ENCODE data around the gene PHYHIPL.
"Not testable (repeated sequence)": the region's sequence is repeated elsewhere in the genome, so short reads cannot be mapped to it uniquely, and the experiment has no call there.

The PHYHIPL gene

DNA sequence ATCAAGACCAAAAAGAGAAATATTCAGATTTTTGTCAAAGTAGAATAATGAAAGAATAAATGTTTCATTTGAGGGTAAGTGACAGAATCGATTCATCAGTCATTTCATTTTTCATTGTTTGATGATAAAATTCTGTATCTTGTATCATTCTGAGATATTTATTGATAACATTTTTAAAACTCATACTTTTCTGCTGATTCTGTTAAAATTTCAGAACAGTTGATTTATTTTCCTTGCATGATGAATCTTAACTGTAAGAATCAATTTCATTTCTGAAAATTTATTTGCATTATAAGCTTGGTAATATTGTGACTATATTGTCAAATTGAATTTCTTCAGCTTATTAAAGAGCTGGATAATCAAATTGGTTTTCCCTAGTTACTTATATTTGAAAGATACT is 13.9 kb downstream of the PHYHIPL start:
- no peak for DNase-seq (ENCODE audit: low read depth, low spot score)

DNA sequence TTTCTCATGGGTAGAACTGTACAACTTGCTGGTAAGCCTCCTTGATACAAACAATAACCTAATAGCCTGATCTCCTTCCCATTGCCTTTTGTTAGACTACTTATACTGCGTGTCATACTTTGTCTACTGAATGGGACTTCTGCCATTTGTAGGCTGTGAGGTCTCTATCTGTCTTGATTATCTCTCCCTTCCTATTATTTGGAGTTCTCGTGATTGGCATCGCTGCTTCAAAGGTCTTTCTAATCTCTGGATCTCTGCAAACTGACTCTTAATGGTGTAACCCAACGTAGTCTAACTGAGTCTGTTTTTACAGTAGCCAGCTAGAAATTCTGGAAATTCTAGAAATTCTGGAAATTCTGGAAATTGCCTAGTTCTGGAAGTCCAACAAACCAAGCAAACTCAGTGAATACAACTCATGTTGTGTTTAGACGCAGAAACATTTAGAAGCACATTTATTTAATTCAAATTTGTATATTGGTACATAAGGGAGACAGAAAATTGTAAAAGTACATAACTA is 29.8 kb downstream of the PHYHIPL start:
- no peak for DNase-seq (ENCODE audit: low read depth, low spot score)

DNA sequence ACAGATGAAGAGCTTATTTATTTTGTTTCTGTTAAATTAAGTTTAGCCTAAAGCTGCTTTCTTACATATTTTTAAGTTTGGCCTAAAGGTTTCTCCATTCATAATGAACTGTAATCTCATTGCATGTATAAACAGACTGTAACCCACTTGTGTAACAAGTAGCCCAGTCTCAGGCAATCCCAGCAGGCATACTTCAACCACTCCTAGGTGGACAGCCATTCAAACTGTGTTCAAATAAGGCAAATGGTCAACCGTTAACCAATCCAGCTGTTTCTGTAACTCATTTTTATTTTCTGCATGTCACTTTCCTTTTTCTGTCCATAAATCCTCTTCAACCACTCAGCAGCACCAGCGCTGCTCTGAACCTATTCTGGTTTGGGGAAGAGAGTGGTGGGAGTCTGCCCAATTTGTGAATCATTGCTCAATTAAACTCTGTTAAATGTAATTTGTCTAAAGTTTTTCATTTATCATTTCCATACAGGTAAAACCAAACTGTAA is 35.9 kb downstream of the PHYHIPL start:
- no peak for DNase-seq (ENCODE audit: low read depth, low spot score)

DNA sequence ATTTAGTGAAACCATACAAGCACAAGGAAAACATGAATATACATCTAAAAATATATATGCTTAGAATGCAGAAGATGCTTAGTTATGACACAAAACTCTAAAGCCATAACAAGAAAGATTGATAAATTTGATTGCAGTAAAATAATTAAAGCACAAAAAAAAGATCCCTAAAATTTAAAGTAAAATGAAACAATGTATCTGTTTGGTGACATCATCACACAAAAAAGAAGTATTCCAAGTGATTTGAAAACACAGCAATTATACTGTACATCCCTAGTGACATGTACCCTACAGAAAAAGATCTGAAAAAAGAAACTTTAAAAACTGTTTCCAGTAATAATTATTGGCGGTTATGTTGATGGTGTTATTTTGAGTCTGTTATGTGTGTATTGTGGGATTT is 37.7 kb downstream of the PHYHIPL start:
- no peak for DNase-seq (ENCODE audit: low read depth, low spot score)

GRCh38 chr10:59216178-59216869 is 39.9 kb downstream of the PHYHIPL start:
- DNase-seq (ENCODE audit: low read depth, low spot score): no peak

DNA sequence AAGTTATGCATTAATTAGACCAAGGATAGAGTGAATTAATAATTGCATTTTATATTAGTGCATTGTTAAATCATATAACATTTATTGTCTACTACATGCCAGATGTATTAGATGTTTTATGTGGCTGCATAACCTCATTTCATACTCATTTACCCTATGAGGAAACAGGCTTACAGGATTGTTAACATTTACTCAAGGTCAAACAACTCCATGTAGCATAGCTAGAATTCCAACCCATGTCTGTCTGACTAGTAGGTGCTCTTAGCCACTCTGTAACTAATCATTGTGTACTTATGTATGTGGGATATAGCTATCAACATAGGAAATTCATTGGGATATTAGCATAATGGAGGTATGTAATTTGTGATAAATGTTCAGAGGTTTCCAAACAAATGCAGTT is 46.3 kb downstream of the PHYHIPL start:
- DNase-seq (ENCODE audit: low read depth, low spot score): no peak

DNA sequence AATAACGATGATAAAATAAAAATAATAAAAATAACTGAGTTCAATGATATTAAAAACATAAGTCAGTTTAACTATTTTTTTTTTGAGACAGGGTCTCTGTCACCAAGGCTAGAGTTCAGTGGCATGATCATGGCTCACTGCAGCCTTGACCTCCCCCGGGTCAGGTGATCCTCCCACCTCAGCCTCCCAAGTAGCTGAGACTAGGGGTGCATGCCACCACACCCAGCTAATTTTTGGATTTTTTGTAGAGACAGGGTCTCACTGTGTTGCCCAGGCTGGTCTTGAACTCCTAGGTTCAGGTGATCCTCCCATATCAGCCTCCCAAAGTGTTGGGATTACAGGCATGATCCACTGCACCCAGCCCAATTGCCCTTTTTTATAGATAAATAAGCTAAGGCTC is 47.2 kb downstream of the PHYHIPL start:
- DNase-seq (ENCODE audit: low read depth, low spot score): not testable (repeated sequence)

- DNase-seq (ENCODE audit: low read depth, low spot score): no peak
Observed at GRCh38 chr10:59225211-59225610, 48.8 kb downstream of the PHYHIPL start.

DNA sequence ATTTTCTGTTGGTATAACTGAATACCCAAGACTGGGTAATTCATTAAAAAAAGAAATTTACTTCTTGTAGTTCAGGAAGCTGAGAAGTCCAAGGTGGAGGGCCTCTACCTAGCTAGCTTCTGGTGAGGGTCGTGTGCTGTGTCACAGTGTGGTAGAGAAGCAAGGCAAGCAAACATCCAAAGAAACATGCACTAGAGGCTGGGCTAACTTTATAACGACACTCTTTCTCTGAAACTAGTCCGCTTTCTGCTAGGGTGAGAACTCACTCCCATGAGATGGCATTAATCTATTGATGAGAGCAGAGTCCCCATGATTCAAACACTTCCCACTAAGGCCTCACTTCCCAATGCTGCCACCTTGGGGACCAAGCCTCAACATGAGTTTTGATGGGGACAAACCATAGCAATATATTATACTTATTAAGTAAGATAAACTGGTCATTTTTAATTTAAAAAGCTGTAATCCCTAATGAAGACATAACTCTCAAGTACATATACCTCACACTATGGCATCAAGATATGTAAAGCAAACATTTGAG is 50.8 kb downstream of the PHYHIPL start:
- DNase-seq (ENCODE audit: low read depth, low spot score): no peak

DNA sequence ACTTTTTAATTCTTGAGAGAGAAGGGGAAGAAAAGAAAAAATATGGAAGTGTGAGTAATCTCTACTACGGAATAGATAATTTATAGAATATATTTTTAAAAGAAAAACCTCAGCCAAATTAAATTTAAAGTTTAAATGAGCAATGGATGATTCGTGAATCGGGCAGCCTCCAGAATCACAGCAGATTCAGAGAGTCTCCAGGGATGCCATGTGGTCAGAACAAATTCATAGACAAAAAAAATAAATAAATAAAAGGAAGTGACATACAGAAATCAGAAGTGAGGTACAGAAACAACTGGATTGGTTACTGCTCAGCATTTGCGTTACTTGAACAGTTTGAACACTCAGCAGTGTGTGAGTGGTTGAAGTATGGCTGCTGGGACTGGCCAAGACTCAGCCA is 53.0 kb downstream of the PHYHIPL start:
- DNase-seq (ENCODE audit: low read depth, low spot score): no peak

DNA sequence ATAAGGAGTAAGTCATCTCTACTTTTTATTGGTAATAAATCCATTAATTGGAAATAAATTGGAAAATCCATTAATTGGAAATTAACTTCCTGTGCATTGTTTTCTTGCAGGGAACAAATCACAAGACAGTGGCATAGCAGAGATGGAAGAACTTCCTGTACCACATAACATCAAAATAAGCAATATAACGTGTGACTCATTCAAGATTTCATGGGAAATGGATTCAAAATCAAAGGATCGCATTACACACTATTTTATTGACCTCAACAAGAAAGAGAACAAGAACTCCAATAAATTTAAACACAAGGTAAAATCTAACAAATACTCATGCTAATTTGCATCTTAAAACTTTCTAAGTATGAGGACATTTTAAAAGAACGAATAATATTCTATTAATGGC is 57.8 kb downstream of the PHYHIPL start:
- no peak for DNase-seq (ENCODE audit: low read depth, low spot score)

- peak; percentile 58 for DNase-seq (ENCODE audit: low read depth, low spot score)
Observed at GRCh38 chr10:59234816-59235429, 58.5 kb downstream of the PHYHIPL start.

GRCh38 chr10:59236064-59236697 is 59.7 kb downstream of the PHYHIPL start:
- no peak for DNase-seq (ENCODE audit: low read depth, low spot score)

- no peak for DNase-seq (ENCODE audit: low read depth, low spot score)
Observed at GRCh38 chr10:59237775-59238174, 61.3 kb downstream of the PHYHIPL start.

DNA sequence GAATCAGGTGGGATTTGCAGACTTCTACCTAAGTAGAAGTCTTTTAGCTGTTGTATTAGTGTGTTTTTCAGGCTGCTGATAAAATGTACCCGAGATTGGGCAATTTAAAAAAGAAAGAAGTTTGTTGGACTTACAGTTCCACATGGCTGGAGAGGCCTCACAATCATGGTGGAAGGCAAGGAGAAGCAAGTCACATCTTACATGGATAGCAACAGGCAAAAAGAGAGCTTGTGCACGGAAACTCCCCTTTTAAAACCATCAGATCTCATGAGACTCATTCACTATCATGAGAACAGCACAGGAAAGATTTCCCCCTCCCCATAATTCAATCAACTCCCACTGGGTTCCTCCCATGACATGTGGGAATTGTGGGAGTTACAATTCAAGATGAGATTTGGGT is 62.7 kb downstream of the PHYHIPL start:
- not testable (repeated sequence) for DNase-seq (ENCODE audit: low read depth, low spot score)

DNA sequence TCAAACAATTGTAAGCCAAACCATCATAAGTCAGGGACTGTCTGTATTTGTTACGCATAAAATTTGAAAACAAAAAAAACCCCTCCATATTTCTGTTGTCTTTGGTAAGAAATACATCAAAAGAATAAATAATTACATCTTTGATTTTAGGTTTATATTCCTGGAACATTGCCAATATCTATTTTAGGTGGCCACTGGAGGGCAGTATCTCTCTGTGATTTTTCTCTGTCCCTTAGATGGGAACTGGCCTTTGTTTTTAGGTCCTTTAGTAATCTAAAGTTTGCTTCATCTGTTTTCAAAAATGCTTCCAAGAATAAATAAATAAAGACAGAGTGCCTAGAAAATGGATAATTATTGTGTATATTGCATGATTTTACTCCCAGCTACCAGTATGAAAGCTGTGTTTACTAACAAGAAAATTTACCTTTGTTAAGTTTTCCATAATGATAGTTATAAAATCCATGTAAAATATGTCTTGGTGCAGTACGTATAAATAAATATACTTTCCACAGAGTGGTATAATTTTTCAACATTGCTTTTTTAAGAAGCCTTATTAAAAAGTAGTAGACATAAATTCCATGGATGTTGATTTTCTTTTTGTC is 64.2 kb downstream of the PHYHIPL start:
- DNase-seq (ENCODE audit: low read depth, low spot score): peak; percentile 63

DNA sequence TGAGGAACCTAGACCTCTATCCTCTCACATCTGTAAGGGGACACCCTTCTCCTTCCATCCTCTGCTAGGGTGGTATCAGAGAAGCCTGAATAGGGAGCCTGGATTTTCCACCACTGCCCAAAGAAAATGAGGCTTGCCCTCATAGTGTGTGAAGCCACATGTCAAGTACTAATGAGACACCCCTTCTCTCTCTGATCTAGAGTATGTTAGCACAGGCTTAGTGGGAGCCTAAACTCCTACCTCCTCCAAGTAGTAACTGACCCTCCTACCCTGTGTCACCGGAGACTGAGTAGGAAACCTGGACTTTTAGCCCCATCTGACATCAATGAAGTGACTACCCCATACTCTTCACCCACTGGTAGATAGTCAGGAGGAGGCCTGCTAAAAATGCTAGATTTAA is 65.6 kb downstream of the PHYHIPL start:
- no peak for DNase-seq (ENCODE audit: low read depth, low spot score)

DNA sequence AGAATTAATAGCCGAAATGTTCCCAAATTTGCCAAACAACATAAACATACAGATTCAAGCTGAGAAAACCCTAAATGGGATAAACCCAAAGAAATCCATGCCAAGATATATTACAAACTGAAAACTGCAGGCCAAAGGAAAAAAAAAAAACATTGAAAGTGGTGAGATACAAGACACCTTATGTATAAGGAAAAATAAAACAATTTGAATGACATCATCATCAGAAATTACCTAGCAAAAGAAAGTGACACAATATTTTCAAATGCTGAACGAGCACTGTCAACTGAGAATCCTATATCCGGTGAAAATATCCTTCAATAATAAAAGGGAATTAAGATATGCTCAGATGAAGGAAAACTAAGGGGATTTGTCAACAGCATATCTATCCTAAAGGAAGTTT is 66.5 kb downstream of the PHYHIPL start:
- DNase-seq (ENCODE audit: low read depth, low spot score): no peak

GRCh38 chr10:59243611-59244195 is 67.3 kb downstream of the PHYHIPL start:
- no peak for DNase-seq (ENCODE audit: low read depth, low spot score)

DNA sequence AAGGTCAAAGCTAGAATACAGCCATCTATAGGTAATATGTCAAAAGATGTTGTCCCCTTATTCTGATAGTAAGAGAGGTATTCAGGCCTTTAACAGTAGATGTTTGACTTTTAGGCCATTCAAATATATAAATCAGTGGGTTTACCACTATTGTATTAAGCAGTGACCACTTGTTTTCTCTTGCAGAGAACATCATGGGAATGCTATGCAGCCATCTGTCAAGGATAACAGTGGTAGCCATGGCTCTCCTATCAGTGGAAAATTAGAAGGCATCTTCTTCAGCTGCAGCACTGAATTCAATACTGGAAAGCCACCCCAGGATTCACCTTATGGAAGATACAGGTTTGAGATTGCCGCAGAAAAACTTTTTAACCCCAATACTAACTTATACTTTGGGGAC is 68.4 kb downstream of the PHYHIPL start:
- no peak for DNase-seq (ENCODE audit: low read depth, low spot score)

DNA sequence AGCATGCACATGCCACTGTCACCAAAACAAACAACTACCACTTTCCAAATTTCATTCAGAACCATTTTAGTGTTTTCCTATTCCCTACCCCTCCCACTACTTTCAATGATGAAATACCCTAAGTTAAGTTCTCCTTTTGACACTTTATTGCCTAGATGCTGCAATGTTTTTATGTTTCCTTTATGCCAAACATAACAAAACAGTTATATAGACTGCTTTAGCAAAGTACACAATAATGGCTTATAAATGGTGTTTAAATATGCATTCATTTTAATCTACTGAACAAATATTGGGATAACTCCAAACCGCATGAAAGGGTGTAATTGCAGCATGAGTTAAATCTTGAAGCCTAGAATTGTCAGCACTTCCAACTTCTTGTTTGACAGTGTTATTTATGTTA is 69.2 kb downstream of the PHYHIPL start:
- DNase-seq (ENCODE audit: low read depth, low spot score): no peak

GRCh38 chr10:59252491-59252890 is 76.0 kb downstream of the PHYHIPL start:
- DNase-seq (ENCODE audit: low read depth, low spot score): no peak
